SU-DHL-6 (cell line): Measurements from ENCODE around the gene RHBDD3.

ENCODE experiments used
- CTCF ChIP-seq: fragments of 200-600 bp; sonication (generic); IDR thresholded peaks from one replicate; pipeline ENCODE4 v1.5.1; 2017; ENCODE audit warnings: antibody characterized with exemption, mild to moderate bottlenecking, low read length, moderate library complexity; ENCODE audit not compliant: insufficient read depth, poor library complexity, severe bottlenecking
- EZH2phosphoT487 ChIP-seq: fragments of 200-600 bp; sonication (generic), shearing (Covaris generic); conservative IDR thresholded peaks from 2 replicates; pipeline ENCODE4 v1.6.1; 2018; ENCODE audit warnings: mild to moderate bottlenecking, antibody characterized with exemption, low read length, moderate library complexity, mixed read lengths

GRCh38 chr22:29256606-29257325, 11.0 kb downstream of the RHBDD3 start:
- TF ChIP-seq CTCF = no peak
- TF ChIP-seq EZH2phosphoT487 = no peak
